GM12878 (cell line): ENCODE measurements around the gene KCNK4. TPM values are rescaled to one million over a fixed set of nuclear protein-coding genes. Genes with fewer than 3 reads are reported as not detected.

Experiments used
- ATAC-seq: fragments of 200-7000 bp; cut with Tn5 transposase; 3 replicates; pipeline ENCODE4 v1.9.1; 2020; ENCODE audit warnings: mild to moderate bottlenecking, moderate library complexity
- BruUV-seq: library from RNA; stranded (reverse); fragments of 400-500 nt; replicated peaks from 2 replicates; lab custom pipeline; 2021; lab: Mats Ljungman, UMichigan
- CTCF ChIA-PET: fragments of 300-600 bp; sonication (Branson Sonifier 250); formaldehyde crosslinking; extraction: SDS; loops from one replicate; lab custom pipeline; 2021; ENCODE audit warnings: inconsistent platforms; lab: Yijun Ruan, JAX
- POLR2A ChIA-PET: fragments of 350-600 bp; formaldehyde crosslinking; extraction: SDS; loops from one replicate; lab custom pipeline; 2021; ENCODE audit warnings: inconsistent platforms; lab: Charles Lee
- RAD21 ChIA-PET: fragments of 300-600 bp; sonication (Branson Sonifier 250); formaldehyde crosslinking; loops from one replicate; lab custom pipeline; 2023; ENCODE audit warnings: antibody characterized with exemption; ENCODE audit not compliant: unreplicated experiment; lab: Charles Lee
- SMC1A ChIA-PET: fragments of 300-600 bp; sonication (Branson Sonifier 250); formaldehyde crosslinking; loops from one replicate; lab custom pipeline; 2023; ENCODE audit not compliant: unreplicated experiment, uncharacterized antibody; lab: Charles Lee
- DNase-seq: peaks from one replicate; pipeline ENCODE4 v3.0.0-alpha.2; 2011; ENCODE audit warnings: low read depth, low spot score
- FAIRE-seq: peaks from 3 replicates; lab custom pipeline; 2011; peaks lifted over from hg19 to GRCh38; lab: Jason Lieb, UNC
- H2AFZ ChIP-seq: 2 replicates; pipeline ENCODE4 v1.6.0; 2011; ENCODE audit warnings: low read depth, low read length, control low read depth; ENCODE audit not compliant: control insufficient read depth
- H3K27ac ChIP-seq: 2 replicates; pipeline ENCODE4 v1.5.1; 2011; ENCODE audit warnings: control low read depth; ENCODE audit not compliant: control insufficient read depth, insufficient read depth
- H3K27me3 ChIP-seq, 2 experiments: replicated peaks in 1 of 2; 2 replicates each; pipeline versions ENCODE4 v1.6.0 to v1.6.1; 2011; ENCODE audit warnings: low read length in 1 of 2; ENCODE audit not compliant: control insufficient read depth in 2 of 2, insufficient read depth in 2 of 2
- H3K36me3 ChIP-seq, 2 experiments: 2 replicates each; pipeline ENCODE4 v1.5.1; 2011; ENCODE audit warnings: low read length in 1 of 2; ENCODE audit not compliant: control insufficient read depth in 2 of 2, insufficient read depth in 2 of 2
- H3K4me1 ChIP-seq: 2 replicates; pipeline ENCODE4 v1.6.1; 2011; ENCODE audit warnings: mild to moderate bottlenecking, low read length, moderate library complexity, mixed read lengths; ENCODE audit not compliant: control insufficient read depth, insufficient read depth
- H3K4me2 ChIP-seq: 2 replicates; pipeline ENCODE4 v1.6.0; 2011; ENCODE audit warnings: control low read depth; ENCODE audit not compliant: control insufficient read depth, insufficient read depth
- H3K4me3 ChIP-seq: fragments of 200-600 bp; sonication (generic); 2 replicates; pipeline ENCODE4 v1.5.1; 2016
- H3K79me2 ChIP-seq: 2 replicates; pipeline ENCODE4 v1.6.0; 2011; ENCODE audit warnings: low read length; ENCODE audit not compliant: control insufficient read depth, insufficient read depth
- H3K9ac ChIP-seq: 2 replicates; pipeline ENCODE4 v1.8.0; 2011; ENCODE audit warnings: low read length, control low read depth, mixed read lengths; ENCODE audit not compliant: control insufficient read depth, insufficient read depth
- H3K9me3 ChIP-seq: replicated peaks from 3 replicates; pipeline ENCODE4 v1.5.1; 2011; ENCODE audit warnings: mild to moderate bottlenecking, low read length; ENCODE audit not compliant: control insufficient read depth, insufficient read depth
- H4K20me1 ChIP-seq: 2 replicates; pipeline ENCODE4 v1.6.0; 2011; ENCODE audit not compliant: control insufficient read depth, insufficient read depth
- CHD4 ChIP-seq: fragments of 200-600 bp; sonication (generic); IDR thresholded peaks from 2 replicates; pipeline ENCODE4 v1.6.1; 2016; ENCODE audit warnings: mild to moderate bottlenecking
- FOXM1 ChIP-seq: IDR thresholded peaks from 2 replicates; pipeline ENCODE4 v1.6.1; 2012; ENCODE audit warnings: low read depth, mild to moderate bottlenecking, inconsistent platforms, low read length, moderate library complexity
- MEF2A ChIP-seq: IDR thresholded peaks from 2 replicates; pipeline ENCODE4 v1.6.1; 2011; ENCODE audit warnings: low read depth, mild to moderate bottlenecking, low read length, moderate library complexity; ENCODE audit not compliant: insufficient read depth
- SP1 ChIP-seq: IDR thresholded peaks from one replicate; pipeline ENCODE4 v1.6.1; 2011; ENCODE audit warnings: low read depth, low read length
- WGBS: methylation state at CpG from one replicate; pipeline ENCODE4 v1.1.6; 2016; ENCODE audit warnings: low lambda C conversion rate; ENCODE audit not compliant: insufficient replicate concordance, insufficient coverage; ENCODE audit errors: missing lambda C conversion rate; 5-methylcytosine and 5-hydroxymethylcytosine counted together
- in situ Hi-C: fragments of 300-500 bp; cut with MboI; formaldehyde crosslinking; loops from 9 replicates; pipeline ENCODE4 v1.14.3; 2018; ENCODE audit warnings: mixed read lengths
- intact Hi-C: fragments of 100-400 bp; cut with micrococcal nuclease; formaldehyde crosslinking; loops from one replicate; pipeline ENCODE4 v1.14.2; 2022; ENCODE audit not compliant: unreplicated experiment
- polyA plus RNA-seq, 11 experiments: library from polyadenylated mRNA; depleted of rRNA in 4 of 11; unstranded in 6 of 11; stranded (reverse) in 5 of 11; fragments of >200 nt; fragmentation: Nextera tagmentation in 4 of 11; fragmentation: Illumina TruSeq in 1 of 11; extraction: Ambion mirVana in 4 of 11; extraction: Trizol in 1 of 11; gene quantifications; 1 replicate in 1 of 11; 2 replicates in 10 of 11; pipeline versions ENCODE4 v1.2.1 to v1.2.3, GENCODE V29; 2011 to 2016; ENCODE audit warnings: inconsistent platforms in 2 of 11, missing spikeins in 2 of 11, low read depth in 1 of 11
- total RNA-seq, 4 experiments: library from RNA; depleted of rRNA in 3 of 4; stranded (reverse); fragments of >200 nt in 3 of 4; fragmentation: Illumina TruSeq in 1 of 4; extraction: Trizol in 1 of 4; gene quantifications; 2 replicates each; pipeline versions ENCODE4 v1.2.1 to v1.2.3, GENCODE V29; 2013 to 2021
- TF ChIP-seq, protein P1 (sequence below): IDR thresholded peaks from 2 replicates; pipeline ENCODE4 v1.6.1; 2011; ENCODE audit warnings: low read depth, low read length, improper control_type of control experiment, borderline replicate concordance

KCNK4 gene
- total and polyA plus RNA-seq, 10 of the 15 experiments (the other 5 are each of a cell fraction or from before 2014, with no cell fraction given): 0.04 TPM; not detected in 9

DNA sequence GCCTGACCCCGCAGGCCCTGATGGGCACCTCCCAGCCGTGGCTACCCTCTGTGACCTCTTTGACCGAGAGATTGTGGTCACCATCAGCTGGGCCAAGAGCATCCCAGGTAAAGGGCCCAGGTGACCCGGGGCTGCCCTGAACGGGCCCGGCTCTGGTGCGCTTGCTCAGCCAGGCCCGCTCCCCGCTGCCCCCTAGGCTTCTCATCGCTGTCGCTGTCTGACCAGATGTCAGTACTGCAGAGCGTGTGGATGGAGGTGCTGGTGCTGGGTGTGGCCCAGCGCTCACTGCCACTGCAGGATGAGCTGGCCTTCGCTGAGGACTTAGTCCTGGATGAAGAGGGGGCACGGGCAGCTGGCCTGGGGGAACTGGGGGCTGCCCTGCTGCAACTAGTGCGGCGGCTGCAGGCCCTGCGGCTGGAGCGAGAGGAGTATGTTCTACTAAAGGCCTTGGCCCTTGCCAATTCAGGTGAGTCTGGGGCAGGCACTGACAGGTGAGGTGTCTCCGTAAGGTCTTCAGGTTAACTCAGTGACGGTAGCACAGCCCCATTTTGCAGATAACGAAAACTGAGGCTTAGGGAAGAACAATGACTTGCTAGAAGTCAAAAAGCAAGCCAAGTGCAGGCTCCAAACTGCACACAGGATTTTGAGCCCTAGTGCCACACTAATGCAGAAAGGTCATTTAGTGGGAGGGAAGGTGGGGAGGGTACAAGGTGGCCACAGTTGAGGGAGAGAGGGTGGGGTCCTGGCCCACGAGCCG, 23.9 kb downstream of the KCNK4 start:
- H3K79me2 ChIP-seq: peaks cover 28% of the 10 kb centered on the region
- no peaks in the 10 kb centered on the region for H4K20me1 ChIP-seq
- H3K9ac ChIP-seq: no peak overlapping the region
- in situ Hi-C loops (no loop called here), intact Hi-C loops (loop anchor here (5.0 kb wide), 1 partner anchor 42 kb away; the partner anchor contains the start of gene RPS6KA4)
- DNase-seq: no peak
- H3K4me3 ChIP-seq: no peak overlapping the region
- SMC1A ChIA-PET: no interaction called here
- BruUV-seq: no TSS peak
- H3K4me2 ChIP-seq: no peak overlapping the region
- no peaks in the 10 kb centered on the region for H3K27me3 ChIP-seq
- CTCF ChIA-PET: interaction anchor here (5.5 to 5.9 kb wide), 2 partner anchors 21 to 39 kb away, joined by 143 to 228 read pairs; partner anchors contain the start of gene CCDC88B
- no peak overlapping the region for H3K27ac ChIP-seq
- POLR2A ChIA-PET: interaction anchor here (3.2 kb wide), 1 partner anchor 24 kb away, joined by 37 read pairs; the partner anchor contains the start of gene CCDC88B
- H3K9me3 ChIP-seq: no peaks in the 10 kb centered on the region
- H3K36me3 ChIP-seq: peaks cover 0 to 8% of the 10 kb centered on the region in 2 experiments; a peak in 3 of 4 replicates
- H2AFZ ChIP-seq: no peak overlapping the region
- RAD21 ChIA-PET: interaction anchor here (5.6 kb wide), 1 partner anchor 42 kb away, joined by 176 read pairs; the partner anchor contains the start of gene RPS6KA4
- 97% methylated on average over 24 of the region's 24 CpGs for WGBS
- no peak for FAIRE-seq
- H3K4me1 ChIP-seq: peaks cover 9% of the 10 kb centered on the region
- ATAC-seq: no peak
- no peak for TF ChIP-seq CHD4
- TF ChIP-seq SP1: no peak
- TF ChIP-seq, protein P1, sequence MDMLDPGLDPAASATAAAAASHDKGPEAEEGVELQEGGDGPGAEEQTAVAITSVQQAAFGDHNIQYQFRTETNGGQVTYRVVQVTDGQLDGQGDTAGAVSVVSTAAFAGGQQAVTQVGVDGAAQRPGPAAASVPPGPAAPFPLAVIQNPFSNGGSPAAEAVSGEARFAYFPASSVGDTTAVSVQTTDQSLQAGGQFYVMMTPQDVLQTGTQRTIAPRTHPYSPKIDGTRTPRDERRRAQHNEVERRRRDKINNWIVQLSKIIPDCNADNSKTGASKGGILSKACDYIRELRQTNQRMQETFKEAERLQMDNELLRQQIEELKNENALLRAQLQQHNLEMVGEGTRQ: no peak
- no peak for TF ChIP-seq MEF2A
- no peak for TF ChIP-seq FOXM1
